Measurements from ENCODE around the gene SLC7A10. TPM values are rescaled to one million over a fixed set of nuclear protein-coding genes. Genes with fewer than 3 reads are reported as not detected.
A peak's percentile ranks its signal among the peaks of the same experiment; 100 is the strongest.

SLC7A10 gene
- total and polyA plus RNA-seq, 4 experiments from 2014 or later: not detected

GRCh38 chr19:33198169-33198568 is 27.5 kb downstream of the SLC7A10 start:
- H3K27me3 Mint-ChIP-seq: peaks cover 9 to 16% of the 10 kb centered on the region in 2 donors
- no peaks in the 10 kb centered on the region for H3K9me3 ChIP-seq (ENCODE audit: control insufficient read depth in 1 of 2, low read length in 2 of 2)
- peaks cover 11% of the 10 kb centered on the region for H3K27me3 ChIP-seq (ENCODE audit: insufficient read depth, low read length)
- no peak overlapping the region for H3K27ac ChIP-seq (ENCODE audit: low read depth, low read length)
- no peak overlapping the region for H3K4me3 ChIP-seq (ENCODE audit: low read length in 2 of 2)
- no peaks in the 10 kb centered on the region for H3K36me3 Mint-ChIP-seq
- no peak overlapping the region for H3K4me3 Mint-ChIP-seq
- no peaks in the 10 kb centered on the region for H3K36me3 ChIP-seq (ENCODE audit: insufficient read depth, low read length)
- no peaks in the 10 kb centered on the region for H3K9me3 Mint-ChIP-seq
- ChIA-PET POLR2A (ENCODE audit: partially characterized antibody) (interaction anchor here (0.8 kb wide), 1 partner anchor 20 kb away, joined by 3 read pairs; no protein-coding TSS in a partner anchor), CTCF (ENCODE audit: partially characterized antibody) (no interaction called here)
- H3K4me1 ChIP-seq (ENCODE audit: insufficient read depth, low read length): no peaks in the 10 kb centered on the region
- no peak overlapping the region for H3K27ac Mint-ChIP-seq
- no peak for DNase-seq
- intact Hi-C loops (cut with micrococcal nuclease): no loop called here
- H3K4me1 Mint-ChIP-seq: peaks cover 0 to under 1% (median 0%) of the 10 kb centered on the region in 4 donors

GRCh38 chr19:33197591-33198000 is 28.1 kb downstream of the SLC7A10 start:
- Histone ChIP-seq H3K27me3 (ENCODE audit: insufficient read depth, low read length) (peaks cover 11% of the 10 kb centered on the region), H3K4me3 (ENCODE audit: low read length in 2 of 2) (no peak overlapping the region), H3K9me3 (ENCODE audit: control insufficient read depth in 1 of 2, low read length in 2 of 2) (no peaks in the 10 kb centered on the region), H3K36me3 (ENCODE audit: insufficient read depth, low read length) (no peaks in the 10 kb centered on the region), H3K4me1 (ENCODE audit: insufficient read depth, low read length) (no peaks in the 10 kb centered on the region), H3K27ac (ENCODE audit: low read depth, low read length) (no peak overlapping the region)
- no peak for DNase-seq
- H3K27ac Mint-ChIP-seq: no peak overlapping the region
- H3K9me3 Mint-ChIP-seq: no peaks in the 10 kb centered on the region
- intact Hi-C loops (cut with micrococcal nuclease): no loop called here
- H3K4me3 Mint-ChIP-seq: no peak overlapping the region
- ChIA-PET CTCF (ENCODE audit: partially characterized antibody) (no interaction called here), POLR2A (ENCODE audit: partially characterized antibody) (no interaction called here)
- peaks cover 15 to 22% of the 10 kb centered on the region in 2 donors for H3K27me3 Mint-ChIP-seq
- no peaks in the 10 kb centered on the region for H3K36me3 Mint-ChIP-seq
- H3K4me1 Mint-ChIP-seq: peaks cover 0 to 6% (median 0%) of the 10 kb centered on the region in 4 donors

GRCh38 chr19:33196446-33197193 is 29.0 kb downstream of the SLC7A10 start:
- Mint-ChIP-seq H3K27me3 (peaks cover 21 to 30% of the 10 kb centered on the region in 2 donors), H3K9me3 (no peaks in the 10 kb centered on the region), H3K4me3 (peak overlapping the region in 2 of 8 donors; percentile 54 to 63), H3K4me1 (peaks cover 0 to 6% (median 0%) of the 10 kb centered on the region in 4 donors), H3K27ac (no peak overlapping the region), H3K36me3 (no peaks in the 10 kb centered on the region)
- no peaks in the 10 kb centered on the region for H3K36me3 ChIP-seq (ENCODE audit: insufficient read depth, low read length)
- no peak overlapping the region for H3K4me3 ChIP-seq (ENCODE audit: low read length in 2 of 2)
- intact Hi-C loops (cut with micrococcal nuclease): no loop called here
- ChIA-PET CTCF (ENCODE audit: partially characterized antibody) (interaction anchor here (0.7 kb wide), 1 partner anchor 11 kb away, joined by 3 read pairs; no protein-coding TSS in a partner anchor), POLR2A (ENCODE audit: partially characterized antibody) (no interaction called here)
- DNase-seq: no peak
- H3K9me3 ChIP-seq (ENCODE audit: control insufficient read depth in 1 of 2, low read length in 2 of 2): no peaks in the 10 kb centered on the region
- H3K27me3 ChIP-seq (ENCODE audit: insufficient read depth, low read length): peaks cover 11% of the 10 kb centered on the region
- H3K27ac ChIP-seq (ENCODE audit: low read depth, low read length): no peak overlapping the region
- H3K4me1 ChIP-seq (ENCODE audit: insufficient read depth, low read length): no peaks in the 10 kb centered on the region

GRCh38 chr19:33195645-33196347 is 29.9 kb downstream of the SLC7A10 start:
- Mint-ChIP-seq H3K27me3 (peaks cover 21 to 30% of the 10 kb centered on the region in 2 donors), H3K27ac (no peak overlapping the region), H3K4me1 (peaks cover 0 to 6% (median 0%) of the 10 kb centered on the region in 4 donors), H3K9me3 (no peaks in the 10 kb centered on the region), H3K36me3 (no peaks in the 10 kb centered on the region), H3K4me3 (peak overlapping the region in 1 of 8 donors; percentile 62)
- DNase-seq: no peak
- Histone ChIP-seq H3K27me3 (ENCODE audit: insufficient read depth, low read length) (peaks cover 11% of the 10 kb centered on the region), H3K9me3 (ENCODE audit: control insufficient read depth in 1 of 2, low read length in 2 of 2) (no peaks in the 10 kb centered on the region), H3K27ac (ENCODE audit: low read depth, low read length) (no peak overlapping the region), H3K4me3 (ENCODE audit: low read length in 2 of 2) (no peak overlapping the region), H3K4me1 (ENCODE audit: insufficient read depth, low read length) (no peaks in the 10 kb centered on the region), H3K36me3 (ENCODE audit: insufficient read depth, low read length) (no peaks in the 10 kb centered on the region)
- ChIA-PET POLR2A (ENCODE audit: partially characterized antibody) (no interaction called here), CTCF (ENCODE audit: partially characterized antibody) (interaction anchor here (0.7 kb wide), 1 partner anchor 10 kb away, joined by 3 read pairs; no protein-coding TSS in a partner anchor)
- intact Hi-C loops (cut with micrococcal nuclease): no loop called here

DNA sequence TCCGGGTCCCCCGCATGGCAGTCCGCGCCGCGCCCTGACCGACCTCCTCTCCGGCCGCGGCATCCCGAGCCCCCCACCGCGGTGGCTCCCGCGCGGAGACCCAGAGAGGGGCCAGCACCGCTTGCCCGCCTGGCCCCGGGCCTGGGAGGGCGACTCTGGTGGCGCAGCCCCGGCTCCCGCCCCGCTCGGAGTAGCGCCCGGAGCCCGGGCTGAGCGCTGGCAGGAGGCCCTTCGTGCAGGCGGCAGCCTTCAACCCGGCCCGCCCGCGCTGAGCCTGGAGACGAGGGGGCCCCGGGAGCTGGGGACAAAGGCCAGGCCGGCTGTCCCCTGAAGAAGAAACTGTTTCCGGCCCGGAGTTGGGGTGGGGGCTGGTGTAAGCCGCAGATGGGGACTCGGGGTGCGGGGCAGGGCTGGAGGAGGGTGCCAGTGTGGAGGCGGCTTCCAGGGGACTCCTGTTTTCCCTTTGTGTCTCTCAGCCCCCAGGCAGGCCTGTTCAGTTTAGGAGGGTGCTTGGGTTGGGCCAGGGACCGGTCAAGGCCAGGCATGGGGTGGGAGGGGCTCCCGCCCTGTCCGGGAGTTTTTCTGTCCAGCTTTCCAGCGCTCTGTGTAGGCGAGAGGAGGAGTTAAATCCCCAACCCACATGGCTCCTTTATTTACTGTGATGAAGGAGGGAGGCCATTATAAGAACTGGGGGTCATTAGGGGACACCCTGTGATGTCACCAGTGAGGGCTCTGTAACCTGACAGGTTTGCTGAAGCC is 30.6 kb downstream of the SLC7A10 start:
- ChIA-PET POLR2A (ENCODE audit: partially characterized antibody) (no interaction called here), CTCF (ENCODE audit: partially characterized antibody) (no interaction called here)
- Histone ChIP-seq H3K36me3 (ENCODE audit: insufficient read depth, low read length) (no peaks in the 10 kb centered on the region), H3K9me3 (ENCODE audit: control insufficient read depth in 1 of 2, low read length in 2 of 2) (no peaks in the 10 kb centered on the region), H3K27me3 (ENCODE audit: insufficient read depth, low read length) (peaks cover 11% of the 10 kb centered on the region), H3K4me1 (ENCODE audit: insufficient read depth, low read length) (no peaks in the 10 kb centered on the region), H3K27ac (ENCODE audit: low read depth, low read length) (no peak overlapping the region), H3K4me3 (ENCODE audit: low read length in 2 of 2) (no peak overlapping the region)
- intact Hi-C loops (cut with micrococcal nuclease): no loop called here
- Mint-ChIP-seq H3K4me3 (peak overlapping the region in 6 of 8 donors; percentile 17 to 62 (median 22)), H3K9me3 (no peaks in the 10 kb centered on the region), H3K36me3 (no peaks in the 10 kb centered on the region), H3K27me3 (peaks cover 21 to 36% of the 10 kb centered on the region in 2 donors), H3K4me1 (peaks cover 0 to 6% (median 0%) of the 10 kb centered on the region in 4 donors), H3K27ac (no peak overlapping the region)
- DNase-seq: no peak

- Histone ChIP-seq H3K4me3 (ENCODE audit: low read length in 2 of 2) (no peak overlapping the region), H3K9me3 (ENCODE audit: control insufficient read depth in 1 of 2, low read length in 2 of 2) (no peaks in the 10 kb centered on the region), H3K27ac (ENCODE audit: low read depth, low read length) (no peak overlapping the region), H3K4me1 (ENCODE audit: insufficient read depth, low read length) (no peaks in the 10 kb centered on the region), H3K27me3 (ENCODE audit: insufficient read depth, low read length) (peaks cover 11% of the 10 kb centered on the region), H3K36me3 (ENCODE audit: insufficient read depth, low read length) (no peaks in the 10 kb centered on the region)
- Mint-ChIP-seq H3K9me3 (no peaks in the 10 kb centered on the region), H3K4me3 (no peak overlapping the region), H3K27ac (no peak overlapping the region), H3K36me3 (no peaks in the 10 kb centered on the region), H3K4me1 (peaks cover 0 to 6% (median 0%) of the 10 kb centered on the region in 4 donors), H3K27me3 (peaks cover 21 to 36% of the 10 kb centered on the region in 2 donors)
- DNase-seq: no peak
- CTCF ChIA-PET (ENCODE audit: partially characterized antibody): no interaction called here
- intact Hi-C loops (cut with micrococcal nuclease): no loop called here
- POLR2A ChIA-PET (ENCODE audit: partially characterized antibody): no interaction called here
Measured at GRCh38 chr19:33194532-33194885, 31.1 kb downstream of the SLC7A10 start.

- ChIA-PET CTCF (ENCODE audit: partially characterized antibody) (no interaction called here), POLR2A (ENCODE audit: partially characterized antibody) (no interaction called here)
- H3K27ac ChIP-seq (ENCODE audit: low read depth, low read length): no peak within 1 kb of the TSS
- Mint-ChIP-seq H3K36me3 (no peaks in the 10 kb centered on the region), H3K27ac (no peak within 1 kb of the TSS), H3K4me3 (peak within 1 kb of the TSS in 6 of 8 donors; percentile 29 to 62 (median 56)), H3K9me3 (no peaks in the 10 kb centered on the region), H3K27me3 (peaks cover 21 to 33% of the 10 kb centered on the region in 2 donors), H3K4me1 (peaks cover 0 to 6% (median 0%) of the 10 kb centered on the region in 4 donors)
- intact Hi-C loops (cut with micrococcal nuclease): no loop called here
- DNase-seq: no peak
- H3K4me3 ChIP-seq (ENCODE audit: low read length in 2 of 2): no peak within 1 kb of the TSS
- H3K9me3 ChIP-seq (ENCODE audit: control insufficient read depth in 1 of 2, low read length in 2 of 2): no peaks in the 10 kb centered on the region
- H3K4me1 ChIP-seq (ENCODE audit: insufficient read depth, low read length): no peaks in the 10 kb centered on the region
- no peaks in the 10 kb centered on the region for H3K36me3 ChIP-seq (ENCODE audit: insufficient read depth, low read length)
- H3K27me3 ChIP-seq (ENCODE audit: insufficient read depth, low read length): peaks cover 11% of the 10 kb centered on the region
Measured at GRCh38 chr19:33193865-33194362, 31.7 kb downstream of the SLC7A10 start, which contains the start of gene LRP3. Gene LRP3 (plus strand): TSS chr19:33194330. CDS start chr19:33194786, 456 bp downstream.

All from CD4-positive, alpha-beta memory T cell (primary cell).